ENCODE measurements around the gene PTPN6. TPM values are rescaled to one million over a fixed set of nuclear protein-coding genes. Genes with fewer than 3 reads are reported as not detected.
"Not testable (repeated sequence)": the region's sequence is repeated elsewhere in the genome, so short reads cannot be mapped to it uniquely, and the experiment has no call there.

Gene PTPN6
- total RNA-seq, 1 experiment from 2014 or later, result 47.7 TPM

GRCh38 chr12:6905414-6906040 is 45.6 kb upstream of the PTPN6 start:
- Histone ChIP-seq H4K20me1 (ENCODE audit: insufficient read depth) (no peaks in the 10 kb centered on the region), H3K79me2 (ENCODE audit: insufficient read depth, low read length) (no peaks in the 10 kb centered on the region), H3K4me2 (ENCODE audit: low read length) (peak overlapping the region; percentile 98), H3K4me1 (ENCODE audit: control insufficient read depth in 1 of 2, insufficient read depth in 2 of 2, low read length in 2 of 2) (peaks cover 10 to 20% of the 10 kb centered on the region in 2 experiments), H3K4me3 (replicated peaks in 1 of 2; ENCODE audit: low read depth in 1 of 2, low read length in 2 of 2) (peak overlapping the region; percentile 64 to 82), H2AFZ (ENCODE audit: low read depth, low read length, poor library complexity, severe bottlenecking) (no peak overlapping the region), H3K9ac (ENCODE audit: low read length) (peak overlapping the region; percentile 80), H3K9me3 (ENCODE audit: control insufficient read depth in 1 of 2, insufficient read depth in 1 of 2, low read depth in 1 of 2, low read length in 2 of 2) (no peaks in the 10 kb centered on the region), H3K27ac (ENCODE audit: low read depth, low read length) (no peak overlapping the region; the same call in 1 of the 2 replicates), H3K27me3 (ENCODE audit: insufficient read depth, low read length) (no peaks in the 10 kb centered on the region), H3K9me2 (ENCODE audit: insufficient read depth) (no peaks in the 10 kb centered on the region), H3K36me3 (ENCODE audit: control insufficient read depth in 1 of 2, insufficient read depth in 2 of 2, low read length in 2 of 2) (no peaks in the 10 kb centered on the region)
- TF ChIP-seq JUND (IDR thresholded peaks at IDR 0.05), result no peak
- no peak for TF ChIP-seq CEBPB (IDR thresholded peaks at IDR 0.05; ENCODE audit: low read depth)
- no peak for TF ChIP-seq ZNF274 (IDR thresholded peaks at IDR 0.05; ENCODE audit: low read depth, low read length)
- TF ChIP-seq RAD21 (IDR thresholded peaks at IDR 0.05; ENCODE audit: low read depth), result no peak
- no peak for TF ChIP-seq SRF (IDR thresholded peaks at IDR 0.05; ENCODE audit: low read depth)
- no peak for TF ChIP-seq YY1 (IDR thresholded peaks at IDR 0.05; ENCODE audit: extremely low read depth, insufficient replicate concordance, low read depth, low read length)
- TF ChIP-seq ATF3 (IDR thresholded peaks at IDR 0.05), result no peak
- TF ChIP-seq CBX3 (IDR thresholded peaks at IDR 0.05; ENCODE audit: low read depth), result no peak
- DNase-seq (ENCODE audit: low read depth, low spot score) (no peak), ATAC-seq (no peak)
- BruUV-seq (replicated peaks), result no TSS peak
- ChIA-PET CTCF (interaction anchor here (1.3 to 1.5 kb wide), 3 partner anchors 15 to 36 kb away, joined by 3 to 5 read pairs (median 4); no protein-coding TSS in a partner anchor), RAD21 (ENCODE audit: low non-redundant PET in 1 of 2, low total read pairs in 2 of 2, uncharacterized antibody in 2 of 2, unreplicated experiment in 2 of 2) (no interaction called here), POLR2A (interaction anchor here (0.6 to 1.7 kb wide), 5 partner anchors 14 to 101 kb away, joined by 3 to 9 read pairs (median 3); partner anchors contain the start of genes C12orf57, RNU7-1 and TPI1)
- intact Hi-C loops (cut with micrococcal nuclease), result no loop called here

- H3K9me3 ChIP-seq (ENCODE audit: control insufficient read depth in 1 of 2, insufficient read depth in 1 of 2, low read depth in 1 of 2, low read length in 2 of 2); BruUV-seq (replicated peaks); H3K27ac ChIP-seq (ENCODE audit: low read depth, low read length); H3K9me2 ChIP-seq (ENCODE audit: insufficient read depth); H3K9ac ChIP-seq (ENCODE audit: low read length); H3K4me3 ChIP-seq (replicated peaks in 1 of 2; ENCODE audit: low read depth in 1 of 2, low read length in 2 of 2); ATAC-seq; H4K20me1 ChIP-seq (ENCODE audit: insufficient read depth); intact Hi-C loops (cut with micrococcal nuclease); H3K4me2 ChIP-seq (ENCODE audit: low read length); H2AFZ ChIP-seq (ENCODE audit: low read depth, low read length, poor library complexity, severe bottlenecking); RAD21 ChIA-PET (ENCODE audit: low non-redundant PET in 1 of 2, low total read pairs in 2 of 2, uncharacterized antibody in 2 of 2, unreplicated experiment in 2 of 2); H3K36me3 ChIP-seq (ENCODE audit: control insufficient read depth in 1 of 2, insufficient read depth in 2 of 2, low read length in 2 of 2); H3K27me3 ChIP-seq (ENCODE audit: insufficient read depth, low read length); DNase-seq (ENCODE audit: low read depth, low spot score); H3K79me2 ChIP-seq (ENCODE audit: insufficient read depth, low read length): not testable (repeated sequence)
- ChIA-PET CTCF (interaction anchor here (0.7 to 1.6 kb wide), 4 partner anchors 16 to 35 kb away, joined by 3 to 4 read pairs (median 4); partner anchors contain the start of gene SPSB2), POLR2A (interaction anchor here (0.6 to 3.1 kb wide), 4 partner anchors 17 to 41 kb away, joined by 3 to 16 read pairs (median 3); partner anchors contain the start of genes C12orf57 and RNU7-1)
- peaks cover 10 to 20% of the 10 kb centered on the region in 2 experiments for H3K4me1 ChIP-seq (ENCODE audit: control insufficient read depth in 1 of 2, insufficient read depth in 2 of 2, low read length in 2 of 2)
Measured at GRCh38 chr12:6908141-6908540, 43.0 kb upstream of the PTPN6 start.

Measured in HCT116 (cell line).